GM12874 (cell line): ENCODE measurements around the gene MSI2.

Source experiments
- TF ChIP-seq, protein P1 (sequence below): IDR thresholded peaks from 2 replicates; pipeline ENCODE4 v1.5.1; 2011; ENCODE audit warnings: low read depth, mild to moderate bottlenecking, control low read depth, low read length, moderate library complexity; ENCODE audit not compliant: insufficient read depth

The MSI2 gene

DNA sequence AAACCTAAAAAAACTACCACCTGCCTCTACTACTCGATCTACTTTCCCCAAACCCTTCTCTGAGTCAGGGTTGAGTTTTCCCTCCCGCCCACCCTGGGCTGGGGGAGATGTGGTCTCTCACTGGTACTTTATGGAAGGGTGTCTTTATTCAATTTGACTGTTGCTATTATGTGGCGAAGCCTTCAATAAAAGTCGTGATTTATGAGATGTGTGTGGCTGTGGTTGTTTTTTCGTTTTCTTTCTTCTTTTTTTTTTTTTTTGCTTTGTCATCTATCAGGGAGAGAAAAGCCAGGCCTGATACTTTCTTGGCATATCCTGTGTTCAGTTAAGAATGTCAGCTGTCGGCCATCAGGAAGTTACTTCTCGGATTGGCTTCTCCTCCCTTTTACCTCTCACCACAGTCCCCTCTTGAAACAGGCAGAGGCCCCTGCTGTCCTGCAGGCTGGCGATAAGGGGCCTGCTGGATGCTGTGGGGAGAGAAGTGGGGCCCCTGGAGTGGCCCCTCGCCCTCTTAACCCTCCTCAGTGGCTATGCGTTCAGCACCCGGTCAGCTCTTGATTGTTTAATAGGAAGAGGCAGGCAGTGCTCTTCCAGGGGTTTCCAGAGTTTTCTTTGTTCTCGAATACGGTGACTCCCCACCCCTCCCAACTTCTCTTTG is 123.0 kb downstream of the MSI2 start:
- TF ChIP-seq, protein P1, sequence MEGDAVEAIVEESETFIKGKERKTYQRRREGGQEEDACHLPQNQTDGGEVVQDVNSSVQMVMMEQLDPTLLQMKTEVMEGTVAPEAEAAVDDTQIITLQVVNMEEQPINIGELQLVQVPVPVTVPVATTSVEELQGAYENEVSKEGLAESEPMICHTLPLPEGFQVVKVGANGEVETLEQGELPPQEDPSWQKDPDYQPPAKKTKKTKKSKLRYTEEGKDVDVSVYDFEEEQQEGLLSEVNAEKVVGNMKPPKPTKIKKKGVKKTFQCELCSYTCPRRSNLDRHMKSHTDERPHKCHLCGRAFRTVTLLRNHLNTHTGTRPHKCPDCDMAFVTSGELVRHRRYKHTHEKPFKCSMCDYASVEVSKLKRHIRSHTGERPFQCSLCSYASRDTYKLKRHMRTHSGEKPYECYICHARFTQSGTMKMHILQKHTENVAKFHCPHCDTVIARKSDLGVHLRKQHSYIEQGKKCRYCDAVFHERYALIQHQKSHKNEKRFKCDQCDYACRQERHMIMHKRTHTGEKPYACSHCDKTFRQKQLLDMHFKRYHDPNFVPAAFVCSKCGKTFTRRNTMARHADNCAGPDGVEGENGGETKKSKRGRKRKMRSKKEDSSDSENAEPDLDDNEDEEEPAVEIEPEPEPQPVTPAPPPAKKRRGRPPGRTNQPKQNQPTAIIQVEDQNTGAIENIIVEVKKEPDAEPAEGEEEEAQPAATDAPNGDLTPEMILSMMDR, result no peak

DNA sequence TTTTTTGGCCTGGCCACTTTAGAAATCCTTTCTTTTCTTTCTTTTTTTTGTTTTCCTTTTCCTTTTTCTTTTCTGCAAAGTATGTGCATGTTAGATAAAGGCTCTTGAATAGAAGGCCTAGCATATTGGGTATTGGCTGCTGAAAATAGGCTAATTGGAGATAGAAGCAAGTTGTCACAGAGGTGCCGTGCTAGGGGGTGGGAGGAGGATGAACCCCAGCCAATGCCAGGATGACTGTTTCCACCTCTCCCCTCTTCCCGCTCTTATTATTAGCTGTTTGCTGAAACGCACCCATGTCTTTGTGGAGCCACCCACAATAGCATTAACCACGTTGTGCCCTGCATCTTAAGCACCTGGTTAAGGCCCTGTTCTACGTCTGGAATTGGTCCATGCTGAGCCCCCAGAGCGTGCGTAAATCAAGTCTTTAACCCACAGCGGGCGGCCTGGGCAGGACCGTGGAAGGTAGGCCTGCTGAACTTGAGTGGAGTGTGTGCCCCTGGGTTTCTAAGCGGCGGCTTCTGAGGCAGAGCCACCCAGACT is 123.6 kb downstream of the MSI2 start:
- TF ChIP-seq, protein P1, result no peak

DNA sequence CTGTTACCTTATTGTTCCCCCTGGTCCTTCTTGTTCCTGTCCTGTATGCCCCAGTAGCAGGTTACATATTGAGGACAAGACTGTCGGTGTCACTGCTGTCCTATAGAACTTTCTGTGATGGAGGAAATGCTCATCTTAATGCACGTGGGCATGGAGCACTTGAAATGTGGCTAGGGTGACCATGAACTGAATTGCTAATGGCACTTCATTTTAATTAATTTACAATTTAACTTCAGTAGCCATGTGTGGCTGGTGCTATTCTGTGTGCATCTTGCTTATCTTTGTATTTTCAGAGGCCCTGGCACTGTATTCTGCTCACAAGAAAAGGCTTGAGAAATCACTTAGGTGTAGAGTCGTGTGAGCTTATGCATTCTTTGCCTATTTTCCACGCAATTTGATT is 125.2 kb downstream of the MSI2 start:
- TF ChIP-seq, protein P1, result no peak

DNA sequence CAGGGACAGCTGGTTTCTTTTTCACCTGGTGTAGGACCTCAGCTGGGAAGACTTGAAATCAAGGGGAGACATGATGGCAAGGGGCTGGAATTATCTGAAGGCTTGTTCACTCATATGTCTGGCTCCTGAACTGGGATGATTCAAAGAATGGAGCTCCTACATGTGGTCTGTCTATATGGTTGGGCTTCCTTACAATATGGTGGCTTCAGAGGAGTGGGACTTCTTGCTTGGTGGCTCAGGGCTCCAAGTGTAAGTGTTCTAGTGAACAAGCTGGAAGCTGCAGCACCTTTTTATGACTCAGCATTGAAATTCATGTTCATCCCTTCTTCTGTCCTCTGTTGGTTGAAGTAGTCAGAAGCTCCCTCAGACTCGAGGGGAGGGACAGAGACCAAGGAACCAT is 127.9 kb downstream of the MSI2 start:
- TF ChIP-seq, protein P1, result no peak

DNA sequence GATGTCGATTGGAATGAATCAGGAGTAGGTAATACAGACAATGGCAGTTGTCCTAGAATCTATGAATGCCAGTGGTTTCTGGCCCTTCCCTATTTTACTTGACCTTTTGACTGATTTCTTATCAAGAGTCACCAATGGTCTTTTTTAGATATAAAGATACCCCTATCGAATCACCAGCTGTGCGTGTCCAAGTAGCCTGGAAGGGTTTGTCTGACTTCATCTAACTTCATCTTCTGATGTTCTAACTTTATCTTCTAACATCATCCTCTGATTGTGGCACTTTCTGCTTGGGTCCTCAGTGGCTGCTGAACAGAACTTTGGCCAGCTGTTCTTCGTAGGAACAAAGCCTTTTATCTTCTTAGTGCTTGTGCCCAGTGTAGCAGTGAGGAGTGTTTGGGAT is 129.7 kb downstream of the MSI2 start:
- TF ChIP-seq, protein P1, result no peak

DNA sequence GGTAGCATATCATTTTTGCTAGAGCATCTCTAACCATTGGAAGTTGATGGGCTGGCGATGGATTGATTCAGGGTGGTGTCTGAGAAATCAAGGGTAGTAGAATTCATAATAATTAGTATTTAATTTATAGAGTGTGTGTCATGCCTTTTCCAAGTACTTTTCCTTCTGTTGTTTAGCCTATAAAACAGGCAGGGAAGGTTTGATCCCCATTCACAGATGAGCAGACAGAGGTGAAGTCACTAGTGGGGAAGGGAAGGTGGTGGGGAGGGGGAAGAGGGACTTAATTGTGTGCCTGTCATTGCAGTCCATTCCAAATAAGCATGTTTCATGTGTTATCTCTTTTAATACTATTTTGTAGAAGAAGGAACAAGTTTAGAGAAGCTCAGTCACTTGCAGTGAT is 131.3 kb downstream of the MSI2 start:
- TF ChIP-seq, protein P1, result no peak

DNA sequence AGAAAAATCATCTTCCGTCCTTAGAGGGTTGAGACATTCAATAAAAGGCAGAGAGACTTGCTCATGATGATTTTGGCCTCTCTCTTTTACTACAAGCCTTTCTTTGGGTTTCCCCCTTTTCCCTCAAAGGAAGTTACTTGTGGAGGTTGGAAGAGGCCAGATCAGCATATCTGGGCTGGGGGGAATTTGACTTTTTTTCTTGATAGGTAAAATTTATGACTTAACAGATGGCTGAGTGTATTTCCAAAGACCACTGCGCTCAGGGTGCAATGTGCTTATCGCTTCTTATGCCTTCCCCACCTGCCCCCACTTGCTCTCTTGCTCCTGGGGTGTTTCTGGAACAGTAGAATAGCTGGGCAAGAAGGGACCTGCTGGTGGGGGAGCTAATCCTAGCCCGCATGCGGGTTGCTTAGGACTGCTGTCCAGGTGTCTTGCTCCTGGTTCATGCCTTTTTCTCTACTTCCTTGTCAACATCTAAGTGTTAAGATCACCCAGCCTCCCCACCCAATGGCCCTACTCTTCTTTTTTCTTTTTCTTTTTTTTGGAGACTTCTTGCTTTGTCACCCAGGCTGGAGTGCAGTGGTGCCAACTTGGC is 131.9 kb downstream of the MSI2 start:
- TF ChIP-seq, protein P1, result no peak
